GM08714 (cell line): ENCODE results near the gene PLTP.
"Not testable (repeated sequence)": the region's sequence is repeated elsewhere in the genome, so short reads cannot be mapped to it uniquely, and the experiment has no call there.

Experiments used
- H3K4me3 ChIP-seq: fragments of 200-500 bp; sonication (Bioruptor generic); 2 replicates; pipeline ENCODE4 v1.5.1; 2014; ENCODE audit warnings: mild to moderate bottlenecking, low read length, inconsistent platforms
- ZNF274 ChIP-seq: IDR thresholded peaks from 2 replicates; pipeline ENCODE4 v1.6.1; 2012; ENCODE audit warnings: mild to moderate bottlenecking, low read depth, low read length

The PLTP gene

GRCh38 chr20:45935416-45936046, 23.6 kb upstream of the PLTP start:
- peak overlapping the region; percentile 96 for H3K4me3 ChIP-seq
- TF ChIP-seq ZNF274, result no peak

GRCh38 chr20:45934586-45935415, 22.8 kb upstream of the PLTP start, which contains the start of gene PCIF1:
Gene PCIF1, plus strand, starts transcription at chr20:45934683. Its CDS starts 4,317 bp downstream, at chr20:45939000.
- TF ChIP-seq ZNF274, result no peak
- peak within 1 kb of the TSS; percentile 96 for H3K4me3 ChIP-seq

- no peak for TF ChIP-seq ZNF274
- H3K4me3 ChIP-seq, result peak overlapping the region; percentile 72
Measured at GRCh38 chr20:45934046-45934585, 22.2 kb upstream of the PLTP start.

- peak overlapping the region; percentile 72 for H3K4me3 ChIP-seq
- no peak for TF ChIP-seq ZNF274
Measured at GRCh38 chr20:45933266-45934045, 21.5 kb upstream of the PLTP start.

- not testable (repeated sequence) for H3K4me3 ChIP-seq
Measured at GRCh38 chr20:45931680-45932079, 19.7 kb upstream of the PLTP start.

GRCh38 chr20:45927071-45927878, 15.3 kb upstream of the PLTP start:
- no peak overlapping the region for H3K4me3 ChIP-seq
- TF ChIP-seq ZNF274, result no peak

GRCh38 chr20:45926731-45927070, 14.7 kb upstream of the PLTP start:
- no peak for TF ChIP-seq ZNF274
- no peak overlapping the region for H3K4me3 ChIP-seq

- no peak overlapping the region for H3K4me3 ChIP-seq
- TF ChIP-seq ZNF274, result no peak
Measured at GRCh38 chr20:45925821-45926506, 14.0 kb upstream of the PLTP start.

- no peak overlapping the region for H3K4me3 ChIP-seq
Measured at GRCh38 chr20:45924391-45925261, 12.7 kb upstream of the PLTP start.

GRCh38 chr20:45921337-45922189, 9.6 kb upstream of the PLTP start:
- no peak overlapping the region for H3K4me3 ChIP-seq
- no peak for TF ChIP-seq ZNF274

More at GRCh38 chr20:45924391-45925261, 12.7 kb upstream of the PLTP start:
- TF ChIP-seq ZNF274, result no peak
